A549 (cell line): ENCODE data around the gene CCDC85A. TPM values are rescaled to one million over a fixed set of nuclear protein-coding genes. Genes with fewer than 3 reads are reported as not detected.

ENCODE experiments used
- ATAC-seq, 2 experiments: fragments of 200-7000 bp in 1 of 2; fragments of >200 bp in 1 of 2; cut with Nextera tagmentation in 1 of 2; cut with Tn5 transposase in 1 of 2; 3 replicates each; pipeline versions ENCODE4 v1.8.0 to v1.9.1; 2018 to 2020; ENCODE audit warnings: mild to moderate bottlenecking in 1 of 2, moderate library complexity in 1 of 2
- CTCF ChIA-PET: fragments of 300-600 bp; sonication (Branson Sonifier 250); formaldehyde crosslinking; extraction: SDS; loops from one replicate; lab custom pipeline; 2021; ENCODE audit warnings: antibody characterized with exemption, inconsistent platforms; lab: Yijun Ruan, JAX
- POLR2A ChIA-PET: fragments of 350-600 bp; formaldehyde crosslinking; extraction: SDS; loops from one replicate; lab custom pipeline; 2021; ENCODE audit warnings: antibody characterized with exemption, inconsistent platforms; lab: Yijun Ruan, JAX
- DNase-seq, 2 experiments: peaks; one replicate each; pipeline versions ENCODE4 v3.0.0 to v3.0.0-alpha.2; 2011 to 2016; ENCODE audit warnings: low read depth in 1 of 2, low spot score in 1 of 2
- FAIRE-seq: peaks from 2 replicates; lab custom pipeline; 2011; peaks lifted over from hg19 to GRCh38; lab: Jason Lieb, UNC
- H3K27ac ChIP-seq, 2 experiments: fragments of >200 bp; sonication (Bioruptor Twin); formaldehyde crosslinking; 3 replicates each; pipeline ENCODE4 v1.5.1; 2016 to 2017
- H3K4me1 ChIP-seq: fragments of >200 bp; sonication (Bioruptor Twin); formaldehyde crosslinking; 3 replicates; pipeline ENCODE4 v1.6.1; 2016
- H3K4me2 ChIP-seq: fragments of >200 bp; sonication (Bioruptor Twin); formaldehyde crosslinking; 3 replicates; pipeline ENCODE4 v1.6.1; 2016
- H3K4me3 ChIP-seq: fragments of >200 bp; sonication (Bioruptor Twin); formaldehyde crosslinking; 3 replicates; pipeline ENCODE4 v1.5.1; 2016
- H3K9me3 ChIP-seq: fragments of >200 bp; sonication (Bioruptor Twin); formaldehyde crosslinking; 3 replicates; pipeline ENCODE4 v1.6.1; 2016
- BCL3 ChIP-seq: fragments of >200 bp; sonication (Bioruptor Twin); formaldehyde crosslinking; IDR thresholded peaks from 3 replicates; pipeline ENCODE4 v1.6.1; 2016
- BHLHE40 ChIP-seq: IDR thresholded peaks from 2 replicates; pipeline ENCODE4 v1.6.1; 2012; ENCODE audit warnings: low read depth, low read length, inconsistent platforms
- CBX2 ChIP-seq: fragments of 200-600 bp; sonication (generic); IDR thresholded peaks from 2 replicates; pipeline ENCODE4 v1.6.1; 2016; ENCODE audit warnings: low read depth, mild to moderate bottlenecking, borderline replicate concordance
- CBX8 ChIP-seq: fragments of 200-600 bp; sonication (generic); IDR thresholded peaks from 2 replicates; pipeline ENCODE4 v1.6.1; 2016
- CEBPB ChIP-seq, 2 experiments: fragments of >200 bp in 1 of 2; sonication (Bioruptor Twin) in 1 of 2; formaldehyde crosslinking in 1 of 2; IDR thresholded peaks; 2 replicates each; pipeline ENCODE4 v1.6.1; 2012 to 2016
- FOSL2 ChIP-seq, 2 experiments: fragments of 450-650 bp in 1 of 2; fragments of >200 bp in 1 of 2; sonication (Bioruptor Twin) in 1 of 2; formaldehyde crosslinking; IDR thresholded peaks; 2 replicates each; pipeline versions ENCODE4 v1.5.0 to v1.6.1; 2016 to 2020; ENCODE audit warnings: mild to moderate bottlenecking in 1 of 2, moderate library complexity in 1 of 2
- GATA3 ChIP-seq: IDR thresholded peaks from 2 replicates; pipeline ENCODE4 v1.6.1; 2012; ENCODE audit warnings: borderline replicate concordance
- HEYL ChIP-seq: fragments of 250-450 bp; sonication (Bioruptor Pico); IDR thresholded peaks from 2 replicates; pipeline ENCODE4 v1.8.0; 2021; ENCODE audit warnings: mild to moderate bottlenecking, moderate library complexity
- HMGXB4 ChIP-seq: fragments of 250-450 bp; sonication (Bioruptor Pico); IDR thresholded peaks from 2 replicates; pipeline ENCODE4 v1.5.0; 2021; ENCODE audit warnings: mild to moderate bottlenecking, moderate library complexity, borderline replicate concordance
- HOXA7 ChIP-seq: fragments of 250-450 bp; sonication (Bioruptor Pico); IDR thresholded peaks from 2 replicates; pipeline ENCODE4 v1.5.0; 2020; ENCODE audit warnings: mild to moderate bottlenecking, moderate library complexity
- HOXB13 ChIP-seq: fragments of 250-450 bp; sonication (Bioruptor Pico); IDR thresholded peaks from 2 replicates; pipeline ENCODE4 v1.5.0; 2020; ENCODE audit warnings: low read depth, mild to moderate bottlenecking, moderate library complexity
- JUNB ChIP-seq: fragments of >200 bp; sonication (Bioruptor Twin); formaldehyde crosslinking; IDR thresholded peaks from 2 replicates; pipeline ENCODE4 v1.6.1; 2016
- KDM1A ChIP-seq: fragments of 200-600 bp; sonication (generic); IDR thresholded peaks from 2 replicates; pipeline ENCODE4 v1.6.1; 2016; ENCODE audit warnings: low read depth, mild to moderate bottlenecking
- MAFK ChIP-seq: fragments of 450-650 bp; IDR thresholded peaks from 2 replicates; pipeline ENCODE4 v1.6.1; 2014; ENCODE audit not compliant: partially characterized antibody
- MAX ChIP-seq: IDR thresholded peaks from 2 replicates; pipeline ENCODE4 v1.6.1; 2012
- MAZ ChIP-seq: fragments of 150-350 bp; IDR thresholded peaks from 2 replicates; pipeline ENCODE4 v1.6.1; 2014; ENCODE audit warnings: antibody characterized with exemption, low read depth, low read length, borderline replicate concordance
- NFE2L2 ChIP-seq: fragments of 150-350 bp; conservative IDR thresholded peaks from 2 replicates; pipeline ENCODE4 v1.6.1; 2014; ENCODE audit warnings: low read length
- PBX3 ChIP-seq: IDR thresholded peaks from 2 replicates; pipeline ENCODE4 v1.6.1; 2012
- RFX5 ChIP-seq: fragments of 450-650 bp; IDR thresholded peaks from 2 replicates; pipeline ENCODE4 v1.7.1; 2014; ENCODE audit warnings: antibody characterized with exemption, mild to moderate bottlenecking, moderate library complexity
- RNF2 ChIP-seq: fragments of 200-600 bp; sonication (generic); IDR thresholded peaks from 2 replicates; pipeline ENCODE4 v1.6.1; 2016; ENCODE audit warnings: low read depth, mild to moderate bottlenecking, antibody characterized with exemption, moderate library complexity, borderline replicate concordance
- TFCP2L1 ChIP-seq: fragments of 250-450 bp; sonication (Bioruptor Pico); IDR thresholded peaks from 2 replicates; pipeline ENCODE4 v1.5.0; 2021; ENCODE audit warnings: mild to moderate bottlenecking
- TP53 ChIP-seq: fragments of 250-450 bp; sonication (Bioruptor Pico); IDR thresholded peaks from 2 replicates; pipeline ENCODE4 v1.5.0; 2021; ENCODE audit warnings: mild to moderate bottlenecking, moderate library complexity
- USF2 ChIP-seq: fragments of 450-650 bp; IDR thresholded peaks from 2 replicates; pipeline ENCODE4 v1.6.1; 2014; ENCODE audit warnings: antibody characterized with exemption
- ZFP36 ChIP-seq: fragments of 450-650 bp; IDR thresholded peaks from 2 replicates; pipeline ENCODE4 v1.6.1; 2014; ENCODE audit warnings: borderline replicate concordance; ENCODE audit not compliant: partially characterized antibody
- ZNF302 ChIP-seq: fragments of 250-450 bp; sonication (Bioruptor Pico); IDR thresholded peaks from 2 replicates; pipeline ENCODE4 v1.9.0; 2021; ENCODE audit warnings: inconsistent platforms, mild to moderate bottlenecking, moderate library complexity
- WGBS: methylation state at CpG from one replicate; pipeline ENCODE4 v1.1.6; 2017; ENCODE audit errors: missing lambda C conversion rate; 5-methylcytosine and 5-hydroxymethylcytosine counted together
- polyA plus RNA-seq, 4 experiments: library from polyadenylated mRNA; depleted of rRNA in 3 of 4; stranded (reverse); fragments of >200 nt; fragmentation: RNase III in 1 of 4; extraction: RNeasy Plus Mini Kit Qiagen cat#74134 plus additional on column Dnase treatment in 1 of 4; gene quantifications; 2 replicates in 3 of 4; 3 replicates in 1 of 4; pipeline ENCODE4 v1.2.3, GENCODE V29; 2011 to 2017

The CCDC85A gene
- polyA plus RNA-seq, 2 of the 4 experiments (the other 2 are of a cell fraction) = 0.05 to 0.30 TPM

GRCh38 chr2:56204556-56204955 lies 20.8 kb downstream of the CCDC85A start:
- Histone ChIP-seq H3K4me3 (no peak overlapping the region), H3K4me1 (no peaks in the 10 kb centered on the region), H3K9me3 (no peaks in the 10 kb centered on the region), H3K4me2 (no peak overlapping the region), H3K27ac (no peak overlapping the region)
- DNase-seq = no peak
- POLR2A ChIA-PET = no interaction called here
- WGBS = 37% methylated on average over 3 of the region's 3 CpGs
- CTCF ChIA-PET = interaction anchor here (2.4 kb wide), 1 partner anchor 21 kb away, joined by 8 read pairs; the partner anchor contains the start of gene CCDC85A
- TF ChIP-seq HOXB13 (no peak), RNF2 (no peak), FOSL2 (IDR thresholded peaks at IDR 0.05) (no peak), FOSL2 (CRISPR knock-in tag; IDR thresholded peaks at IDR 0.05) (no peak), RFX5 (no peak)
- ATAC-seq = no peak
- FAIRE-seq = no peak

- no peak overlapping the region for H3K4me3 ChIP-seq
- WGBS = 6% methylated on average over 1 of the region's 1 CpG
- no peaks in the 10 kb centered on the region for H3K9me3 ChIP-seq
- DNase-seq (no peak), ATAC-seq (no peak), FAIRE-seq (no peak)
- ChIA-PET POLR2A (no interaction called here), CTCF (no interaction called here)
- no peak overlapping the region for H3K27ac ChIP-seq
- no peaks in the 10 kb centered on the region for H3K4me1 ChIP-seq
- TF ChIP-seq JUNB (no peak), MAFK (no peak), MAX (no peak), NFE2L2 (no peak), PBX3 (no peak), RNF2 (no peak), TFCP2L1 (no peak), HMGXB4 (no peak), CBX8 (no peak), HEYL (no peak), ZNF302 (CRISPR knock-in tag) (no peak), MAZ (no peak), BCL3 (no peak), ZFP36 (no peak), GATA3 (no peak), KDM1A (no peak), HOXA7 (CRISPR knock-in tag) (no peak), BHLHE40 (no peak), CBX2 (no peak), TP53 (CRISPR knock-in tag) (no peak)
- no peak overlapping the region for H3K4me2 ChIP-seq
Observed at GRCh38 chr2:56206250-56206649, 22.5 kb downstream of the CCDC85A start.

GRCh38 chr2:56207760-56208159 lies 24.0 kb downstream of the CCDC85A start:
- 6% methylated on average over 1 of the region's 1 CpG for WGBS
- Histone ChIP-seq H3K4me1 (no peaks in the 10 kb centered on the region), H3K4me2 (no peak overlapping the region), H3K4me3 (no peak overlapping the region), H3K27ac (no peak overlapping the region), H3K9me3 (no peaks in the 10 kb centered on the region)
- no peak for ATAC-seq
- no peak for FAIRE-seq
- TF ChIP-seq CEBPB (IDR thresholded peaks at IDR 0.05) (no peak), USF2 (no peak)
- no peak for DNase-seq
- POLR2A ChIA-PET = no interaction called here
- CTCF ChIA-PET = no interaction called here
